Upper lobe of left lung (tissue), 4 donors: Measurements from ENCODE around the gene NRXN3.

ENCODE experiments used
- CTCF ChIP-seq, 6 experiments: fragments of 450-650 bp in 4 of 6; fragments of 200-600 bp in 2 of 6; sonication (generic) in 2 of 6; IDR thresholded peaks; one replicate each; pipeline ENCODE4 v1.5.1; 2016 to 2019; ENCODE audit warnings: antibody characterized with exemption in 6 of 6
- POLR2A ChIP-seq, 4 donors: fragments of 450-650 bp; IDR thresholded peaks; one replicate each; pipeline ENCODE4 v1.5.1; 2016 to 2017; ENCODE audit warnings: antibody characterized with exemption in 4 of 4, mild to moderate bottlenecking in 2 of 4
- POLR2AphosphoS5 ChIP-seq, 2 donors: sonication (generic); formaldehyde crosslinking; IDR thresholded peaks; one replicate each; pipeline ENCODE4 v1.5.1; 2017; ENCODE audit warnings: antibody characterized with exemption in 2 of 2

- no peak for TF ChIP-seq CTCF (IDR thresholded peaks at IDR 0.05)
- TF ChIP-seq POLR2A (IDR thresholded peaks at IDR 0.05) = no peak
- no peak for TF ChIP-seq POLR2AphosphoS5 (IDR thresholded peaks at IDR 0.05)
Observed at GRCh38 chr14:79548836-79549235, 1378.7 kb downstream of the NRXN3 start.
